Ureter (tissue), 1 donor: ENCODE data around the gene ANKDD1A. TPM values are rescaled to one million over a fixed set of nuclear protein-coding genes. Genes with fewer than 3 reads are reported as not detected.

Experiments used
- DNase-seq: peaks from one replicate; pipeline ENCODE4 v3.0.0-alpha.2; 2020; ENCODE audit warnings: low spot score
- total RNA-seq: library from RNA; stranded (reverse); gene quantifications from one replicate; pipeline ENCODE4 v1.2.4, GENCODE V29; 2023
- donor health status: DM: yes; HTN: yes; CAD: no.

Gene ANKDD1A
- total RNA-seq, 1 donor from 2014 or later: 31.4 TPM

- no peak for DNase-seq
Measured at GRCh38 chr15:64923546-64923945, 11.8 kb downstream of the ANKDD1A start.

GRCh38 chr15:64925335-64926330 lies 13.9 kb downstream of the ANKDD1A start:
- no peak for DNase-seq

- DNase-seq: no peak
Measured at GRCh38 chr15:64926661-64927060, 15.0 kb downstream of the ANKDD1A start.

GRCh38 chr15:64928626-64929220 lies 17.0 kb downstream of the ANKDD1A start:
- no peak for DNase-seq

GRCh38 chr15:64930019-64930652 lies 18.4 kb downstream of the ANKDD1A start:
- no peak for DNase-seq

- DNase-seq: no peak
Measured at GRCh38 chr15:64930778-64931371, 19.2 kb downstream of the ANKDD1A start.

- DNase-seq: no peak
Measured at GRCh38 chr15:64931381-64931780, 19.7 kb downstream of the ANKDD1A start.

- no peak for DNase-seq
Measured at GRCh38 chr15:64934023-64934422, 22.3 kb downstream of the ANKDD1A start.

- DNase-seq: no peak
Measured at GRCh38 chr15:64938192-64938591, 26.5 kb downstream of the ANKDD1A start.

- DNase-seq: no peak
Measured at GRCh38 chr15:64942356-64942755, 30.7 kb downstream of the ANKDD1A start.

- DNase-seq: no peak
Measured at GRCh38 chr15:64943512-64944225, 32.0 kb downstream of the ANKDD1A start.

GRCh38 chr15:64944961-64945360 lies 33.3 kb downstream of the ANKDD1A start:
- no peak for DNase-seq

GRCh38 chr15:64947211-64947610 lies 35.5 kb downstream of the ANKDD1A start:
- DNase-seq: no peak

GRCh38 chr15:64948916-64949315 lies 37.2 kb downstream of the ANKDD1A start:
- DNase-seq: no peak

- DNase-seq: no peak
Measured at GRCh38 chr15:64949383-64950186, 37.9 kb downstream of the ANKDD1A start.

- DNase-seq: no peak
Measured at GRCh38 chr15:64950888-64951287, 39.2 kb downstream of the ANKDD1A start.

- no peak for DNase-seq
Measured at GRCh38 chr15:64951777-64952418, 40.2 kb downstream of the ANKDD1A start.

GRCh38 chr15:64954395-64954794 lies 42.7 kb downstream of the ANKDD1A start:
- DNase-seq: no peak

GRCh38 chr15:64959128-64959527 lies 47.4 kb downstream of the ANKDD1A start:
- no peak for DNase-seq

- no peak for DNase-seq
Measured at GRCh38 chr15:64960153-64960552, 48.5 kb downstream of the ANKDD1A start.
